ENCODE measurements around the gene PUS7. TPM values are rescaled to one million over a fixed set of nuclear protein-coding genes. Genes with fewer than 3 reads are reported as not detected.

The PUS7 gene
- polyA plus RNA-seq, 1 donor (not counting 4 experiments of a cell fraction or from before 2014, with no cell fraction given): 25.2 TPM

DNA sequence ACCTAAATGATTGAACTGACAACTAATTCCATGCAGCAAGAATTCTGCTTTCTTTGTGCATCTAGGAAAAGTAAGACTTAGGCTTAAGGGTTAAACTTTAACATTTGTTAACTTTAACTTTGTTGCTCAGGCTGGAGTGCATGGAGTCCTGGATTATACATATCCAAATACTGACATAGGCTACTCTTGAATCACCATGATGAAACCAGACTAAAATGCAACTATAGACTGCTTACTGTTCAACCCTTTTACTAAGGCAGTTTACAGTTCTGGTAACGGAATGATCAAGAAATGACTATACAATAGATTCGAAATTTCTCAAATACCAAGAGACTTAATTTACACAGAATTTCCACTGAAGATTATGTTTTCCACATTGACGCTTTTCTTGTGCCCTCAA, 52.0 kb downstream of the PUS7 start:
- H3K9me1 ChIP-seq (ENCODE audit: control insufficient read depth, extremely low read depth, insufficient read depth, low read length): no peaks in the 10 kb centered on the region
- H3K9ac ChIP-seq (ENCODE audit: control insufficient read depth, extremely low read depth, insufficient read depth, low read length): no peak overlapping the region
- no peak overlapping the region for H2AFZ ChIP-seq (ENCODE audit: control insufficient read depth, low read length)
- H3K9me3 ChIP-seq (ENCODE audit: control insufficient read depth, low read depth, low read length): no peaks in the 10 kb centered on the region
- no peak overlapping the region for H3K27ac ChIP-seq (ENCODE audit: control insufficient read depth, insufficient read depth, low read length)
- FAIRE-seq (no peak), DNase-seq (ENCODE audit: low read depth, low spot score) (no peak)
- H3K79me2 ChIP-seq (ENCODE audit: control insufficient read depth, insufficient read depth, low read length): no peaks in the 10 kb centered on the region
- TF ChIP-seq CTCF (optimal IDR thresholded peaks at IDR 0.05 in 1 of 3, IDR thresholded peaks at IDR 0.05 in 1 of 3, conservative IDR thresholded peaks at IDR 0.05 in 1 of 3; ENCODE audit: extremely low read depth in 1 of 3, insufficient read depth in 2 of 3, low read length in 3 of 3) (no peak), EZH2 (IDR thresholded peaks at IDR 0.05; ENCODE audit: low read length) (no peak)
- no peaks in the 10 kb centered on the region for H4K20me1 ChIP-seq (ENCODE audit: control insufficient read depth, extremely low read depth, insufficient read depth, low read length)
- dilution Hi-C loops (cut with MboI; ENCODE audit: extremely low pct_ligation_motif_present, low sequenced_read_pairs): no loop called here
- H3K27me3 ChIP-seq (ENCODE audit: control insufficient read depth, extremely low read depth, insufficient read depth, low read length): no peaks in the 10 kb centered on the region
- H3K4me1 ChIP-seq (ENCODE audit: control insufficient read depth, extremely low read depth, insufficient read depth, low read length): no peaks in the 10 kb centered on the region
- no peak overlapping the region for H3K4me3 ChIP-seq (ENCODE audit: control insufficient read depth in 2 of 3, extremely low read depth in 1 of 3, insufficient read depth in 2 of 3, low read depth in 1 of 3, low read length in 3 of 3)
- peaks cover 0 to 9% of the 10 kb centered on the region in 2 experiments for H3K36me3 ChIP-seq (ENCODE audit: control insufficient read depth in 2 of 2, extremely low read depth in 1 of 2, insufficient read depth in 2 of 2, low read length in 2 of 2)
- no peak overlapping the region for H3K4me2 ChIP-seq (ENCODE audit: control insufficient read depth, extremely low read depth, insufficient read depth, low read depth, low read length)

GRCh38 chr7:105462765-105463420, 59.2 kb downstream of the PUS7 start:
- Histone ChIP-seq H4K20me1 (ENCODE audit: control insufficient read depth, extremely low read depth, insufficient read depth, low read length) (no peaks in the 10 kb centered on the region), H3K9me3 (ENCODE audit: control insufficient read depth, low read depth, low read length) (no peaks in the 10 kb centered on the region), H3K4me3 (ENCODE audit: control insufficient read depth in 2 of 3, extremely low read depth in 1 of 3, insufficient read depth in 2 of 3, low read depth in 1 of 3, low read length in 3 of 3) (no peak overlapping the region), H3K4me1 (ENCODE audit: control insufficient read depth, extremely low read depth, insufficient read depth, low read length) (no peaks in the 10 kb centered on the region), H3K9ac (ENCODE audit: control insufficient read depth, extremely low read depth, insufficient read depth, low read length) (no peak overlapping the region), H3K4me2 (ENCODE audit: control insufficient read depth, extremely low read depth, insufficient read depth, low read depth, low read length) (no peak overlapping the region), H3K27ac (ENCODE audit: control insufficient read depth, insufficient read depth, low read length) (no peak overlapping the region), H3K36me3 (ENCODE audit: control insufficient read depth in 2 of 2, extremely low read depth in 1 of 2, insufficient read depth in 2 of 2, low read length in 2 of 2) (peaks cover 8 to 11% of the 10 kb centered on the region in 2 experiments), H2AFZ (ENCODE audit: control insufficient read depth, low read length) (no peak overlapping the region), H3K27me3 (ENCODE audit: control insufficient read depth, extremely low read depth, insufficient read depth, low read length) (no peaks in the 10 kb centered on the region), H3K9me1 (ENCODE audit: control insufficient read depth, extremely low read depth, insufficient read depth, low read length) (no peaks in the 10 kb centered on the region), H3K79me2 (ENCODE audit: control insufficient read depth, insufficient read depth, low read length) (no peaks in the 10 kb centered on the region)
- DNase-seq (ENCODE audit: low read depth, low spot score) (no peak), FAIRE-seq (no peak)
- dilution Hi-C loops (cut with MboI; ENCODE audit: extremely low pct_ligation_motif_present, low sequenced_read_pairs): no loop called here
- TF ChIP-seq EZH2 (IDR thresholded peaks at IDR 0.05; ENCODE audit: low read length) (no peak), CTCF (optimal IDR thresholded peaks at IDR 0.05 in 1 of 3, IDR thresholded peaks at IDR 0.05 in 1 of 3, conservative IDR thresholded peaks at IDR 0.05 in 1 of 3; ENCODE audit: extremely low read depth in 1 of 3, insufficient read depth in 2 of 3, low read length in 3 of 3) (no peak)

Measured in keratinocyte (primary cell).